CD4-positive, alpha-beta T cell treated with Interleukin-4 for 1 hour (primary cell): ENCODE results near the gene AGPAT3.
"Not testable (repeated sequence)": the region's sequence is repeated elsewhere in the genome, so short reads cannot be mapped to it uniquely, and the experiment has no call there.

Experiments
- DNase-seq, 2 donors: peaks; one replicate each; pipeline ENCODE4 v3.0.0-alpha.2; 2020 to 2022

AGPAT3 gene

DNA sequence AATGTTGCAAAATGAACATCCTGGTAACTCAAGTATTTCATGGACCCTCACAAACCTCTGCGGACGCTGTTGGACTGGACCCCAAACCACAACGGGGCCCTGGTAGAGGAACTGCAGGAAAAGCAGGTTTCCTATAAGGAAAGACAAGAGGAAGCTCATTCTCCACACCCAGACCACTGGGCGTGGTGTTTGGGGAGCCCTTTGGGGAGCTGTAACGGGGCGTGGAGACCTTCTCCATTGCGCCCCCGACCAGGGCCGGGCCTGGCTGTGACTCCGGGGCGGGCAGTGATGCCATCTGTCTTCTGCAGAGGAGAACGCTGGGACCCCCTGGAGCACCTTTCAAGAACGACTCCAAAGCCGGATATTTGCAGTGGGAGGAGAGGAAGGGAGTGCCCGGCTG lies 30.0 kb upstream of the AGPAT3 start:
- DNase-seq = no peak

DNA sequence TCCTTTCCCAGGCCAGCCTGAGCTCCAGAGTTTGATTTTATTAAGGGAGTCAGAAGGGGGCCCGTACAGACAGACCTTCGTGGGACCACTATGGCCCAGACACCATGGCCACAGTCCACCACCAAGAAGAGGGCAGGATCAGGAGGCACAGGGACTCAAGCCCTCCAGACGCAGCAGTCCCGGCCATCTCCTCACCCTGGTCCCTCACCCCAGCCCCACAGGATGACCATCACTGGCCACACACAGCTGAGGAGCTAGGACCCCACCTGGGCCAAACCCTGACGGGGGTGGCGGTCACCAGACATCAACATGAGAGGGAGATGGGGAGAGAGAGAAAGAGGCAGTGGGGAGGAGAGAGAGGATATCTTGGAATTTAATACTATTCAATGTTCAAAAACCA lies 29.2 kb upstream of the AGPAT3 start:
- DNase-seq = no peak

DNA sequence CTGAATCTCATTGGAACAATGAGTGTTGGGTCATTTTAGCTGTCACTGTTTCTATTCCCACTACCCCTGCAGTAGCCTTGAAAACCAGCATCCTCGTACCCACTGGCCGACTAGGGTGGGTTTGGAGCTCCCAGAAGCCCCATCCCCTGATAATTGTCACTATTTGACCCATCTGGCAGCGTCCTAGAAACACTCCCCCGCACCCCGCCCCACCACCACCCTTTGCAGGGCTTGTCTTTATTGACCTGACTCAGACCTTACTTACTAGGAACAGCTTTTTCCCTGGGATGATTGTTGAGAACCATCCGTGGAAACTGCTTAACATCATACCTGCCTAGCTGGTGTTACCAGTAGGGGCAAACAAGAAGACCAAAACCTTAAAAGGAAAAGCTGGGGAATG lies 28.4 kb upstream of the AGPAT3 start:
- DNase-seq = no peak

DNA sequence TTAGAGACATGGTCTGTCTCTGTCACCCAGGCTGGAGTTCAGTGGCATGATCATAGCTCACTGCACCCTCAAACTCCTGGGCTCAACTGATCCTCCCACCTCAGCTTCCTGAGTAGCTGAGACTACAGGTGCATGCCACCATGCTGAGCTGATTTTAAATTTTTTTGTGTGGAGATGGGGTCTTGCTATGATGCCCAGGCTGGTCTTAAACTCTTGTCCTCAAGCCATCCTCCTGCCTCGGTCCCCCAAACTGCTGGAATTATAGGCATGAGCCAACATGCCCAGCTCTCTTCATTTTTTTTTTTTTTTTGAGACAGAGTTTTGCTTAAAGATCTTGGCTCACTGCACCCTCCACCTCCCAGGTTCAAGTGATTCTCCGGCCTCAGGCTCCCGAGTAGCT lies 24.8 kb upstream of the AGPAT3 start:
- no peak for DNase-seq

DNA sequence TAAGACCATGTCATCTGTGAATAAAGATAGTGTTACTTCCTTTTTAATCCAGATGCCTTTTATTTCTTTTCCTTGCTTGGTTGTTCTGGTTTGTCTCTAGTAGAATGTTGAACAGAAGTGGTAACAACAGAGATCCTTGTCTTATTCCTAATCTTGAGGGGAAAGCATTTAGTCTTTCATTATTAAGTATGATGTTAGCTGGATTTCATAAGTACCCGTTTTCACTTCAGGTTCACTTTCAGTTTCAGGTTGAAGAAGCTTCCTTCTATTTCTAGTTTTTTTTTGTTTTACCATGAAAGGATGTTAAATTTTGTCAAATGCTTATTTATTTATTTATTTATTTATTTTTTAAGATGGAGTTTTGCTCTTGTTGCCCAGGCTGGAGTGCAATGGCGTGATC lies 22.3 kb upstream of the AGPAT3 start:
- peak in 1 of 2 donors; percentile 8 for DNase-seq

DNA sequence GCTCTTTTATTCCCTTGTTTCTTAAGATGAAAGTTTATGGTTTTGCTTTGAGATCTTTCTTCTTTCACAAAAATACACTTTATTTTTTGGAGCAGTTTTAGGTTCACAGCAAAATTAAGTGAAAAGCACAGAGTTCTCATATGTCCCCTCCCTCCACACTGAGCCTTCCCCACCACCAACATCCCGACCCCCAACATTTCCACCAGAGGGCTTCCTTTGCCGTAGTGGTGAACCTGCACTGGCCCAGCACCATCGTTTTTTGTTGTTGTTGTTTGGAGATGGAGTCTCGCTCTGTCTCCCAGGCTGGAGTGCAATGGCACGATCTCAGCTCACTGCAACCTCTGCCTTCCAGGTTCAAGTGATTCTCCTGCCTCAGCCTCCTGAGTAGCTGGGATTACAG lies 20.1 kb upstream of the AGPAT3 start:
- not testable (repeated sequence) for DNase-seq

DNA sequence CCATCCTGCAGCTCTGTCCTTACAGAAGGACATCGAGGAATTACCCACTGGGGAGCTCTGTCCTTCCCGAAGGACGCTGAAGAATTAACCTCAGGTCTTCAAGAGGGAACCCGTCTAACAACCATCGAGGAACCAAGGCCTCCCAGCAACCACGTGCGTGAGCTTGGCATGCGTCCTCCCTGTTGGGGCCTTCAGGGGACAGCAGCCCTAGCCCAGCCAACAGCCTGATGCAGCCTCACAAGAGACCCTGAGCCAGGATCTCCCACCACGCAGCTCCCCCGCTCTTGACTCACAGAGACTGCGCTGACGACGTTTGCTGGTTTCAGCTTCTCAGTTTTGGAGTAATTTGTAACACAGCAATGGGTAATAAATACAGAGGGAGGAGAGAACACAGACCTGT lies 19.6 kb upstream of the AGPAT3 start:
- DNase-seq = no peak

DNA sequence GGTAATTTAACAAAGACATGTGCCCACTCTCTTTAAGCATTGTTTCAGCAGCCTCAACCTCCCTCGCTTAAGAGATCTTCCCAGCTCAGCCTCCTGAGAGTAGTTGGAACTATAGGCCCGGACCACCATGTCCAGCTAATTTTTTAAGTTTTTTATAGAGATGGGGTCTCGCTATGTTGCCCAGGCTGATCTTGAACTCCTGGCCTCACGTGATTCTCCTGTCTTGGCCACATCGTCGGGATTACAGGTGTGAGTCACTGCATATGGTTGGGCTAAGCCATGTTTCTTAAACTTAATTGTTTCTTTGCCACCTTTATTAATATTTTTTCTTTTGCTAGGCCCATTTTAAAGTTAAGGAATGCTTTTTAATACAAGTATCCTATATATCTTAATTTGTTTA lies 18.6 kb upstream of the AGPAT3 start:
- DNase-seq = no peak

DNA sequence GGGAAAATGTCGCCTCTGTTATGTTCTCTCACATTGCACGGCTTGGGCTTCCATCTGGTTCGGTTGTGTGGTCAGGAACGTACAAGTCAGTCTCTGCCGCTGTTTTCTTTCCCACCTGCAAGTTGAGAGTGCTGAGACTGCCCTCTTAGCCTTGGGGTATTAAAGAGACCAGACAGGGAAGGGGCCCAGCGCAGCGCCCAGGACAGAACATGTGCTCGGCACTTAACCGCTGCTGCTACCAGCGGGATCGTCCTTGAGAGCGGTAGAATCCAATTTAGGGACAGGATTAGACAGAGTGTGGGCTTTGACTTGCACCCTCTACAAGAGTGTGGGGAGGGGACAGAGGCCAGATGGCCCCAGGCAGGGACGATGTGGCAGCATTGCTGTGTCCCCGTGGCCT lies 17.7 kb upstream of the AGPAT3 start:
- DNase-seq = no peak

DNA sequence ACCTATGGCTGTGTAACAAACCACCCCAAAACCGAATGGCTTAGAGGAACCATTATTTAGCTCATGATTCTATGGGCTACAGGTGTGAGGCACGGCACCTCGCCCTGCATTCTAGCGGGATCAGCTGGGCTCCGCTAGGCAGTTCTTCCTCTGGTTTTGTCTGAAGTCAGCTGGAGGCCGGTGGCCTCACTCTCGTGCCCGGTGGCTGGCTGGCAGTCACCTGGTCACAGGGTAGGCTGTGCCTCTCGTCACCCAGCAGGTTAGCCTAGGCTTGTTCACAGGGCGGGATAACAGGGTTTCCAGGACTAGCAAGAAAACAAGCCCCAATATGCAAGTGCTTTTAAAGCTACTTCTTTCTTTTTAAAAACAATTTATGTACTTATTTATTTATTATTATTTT lies 16.3 kb upstream of the AGPAT3 start:
- no peak for DNase-seq

DNA sequence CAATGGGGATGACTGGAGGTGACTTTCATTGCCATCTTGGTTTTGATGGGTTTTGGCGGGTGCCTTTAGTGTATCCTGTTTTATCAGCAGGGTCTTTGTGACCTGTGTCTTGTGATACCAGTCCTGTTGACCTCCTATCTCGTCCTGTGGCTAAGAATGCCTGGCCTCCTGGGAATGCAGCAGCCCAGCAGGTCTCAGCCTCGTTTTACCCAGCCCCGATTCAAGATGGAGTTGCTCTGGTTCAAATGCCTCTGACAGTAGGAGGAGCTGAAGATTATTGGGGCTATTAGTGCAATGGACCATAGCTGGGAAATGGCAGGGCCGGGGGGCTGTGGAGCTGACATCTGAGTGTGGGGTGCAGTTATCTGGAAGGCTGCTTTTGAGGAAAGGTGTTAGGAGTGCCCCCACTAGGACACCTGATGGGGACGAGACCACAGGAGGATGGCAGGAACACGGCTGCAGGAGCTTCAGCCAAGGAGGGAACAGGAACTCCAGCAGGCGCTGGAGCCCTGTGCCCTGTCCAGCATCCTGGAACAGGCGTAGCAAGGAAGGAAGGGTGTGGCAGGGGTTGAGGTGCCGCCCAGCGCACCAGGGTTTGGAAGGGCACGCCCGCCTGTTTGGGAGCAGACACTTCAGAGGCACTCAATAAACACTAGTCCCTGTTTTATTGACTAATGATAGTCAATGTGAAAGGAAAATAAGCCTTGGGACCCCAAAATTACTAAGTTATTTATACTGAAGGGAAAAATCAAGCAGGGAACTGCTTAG lies 15.3 kb upstream of the AGPAT3 start:
- no peak for DNase-seq

DNA sequence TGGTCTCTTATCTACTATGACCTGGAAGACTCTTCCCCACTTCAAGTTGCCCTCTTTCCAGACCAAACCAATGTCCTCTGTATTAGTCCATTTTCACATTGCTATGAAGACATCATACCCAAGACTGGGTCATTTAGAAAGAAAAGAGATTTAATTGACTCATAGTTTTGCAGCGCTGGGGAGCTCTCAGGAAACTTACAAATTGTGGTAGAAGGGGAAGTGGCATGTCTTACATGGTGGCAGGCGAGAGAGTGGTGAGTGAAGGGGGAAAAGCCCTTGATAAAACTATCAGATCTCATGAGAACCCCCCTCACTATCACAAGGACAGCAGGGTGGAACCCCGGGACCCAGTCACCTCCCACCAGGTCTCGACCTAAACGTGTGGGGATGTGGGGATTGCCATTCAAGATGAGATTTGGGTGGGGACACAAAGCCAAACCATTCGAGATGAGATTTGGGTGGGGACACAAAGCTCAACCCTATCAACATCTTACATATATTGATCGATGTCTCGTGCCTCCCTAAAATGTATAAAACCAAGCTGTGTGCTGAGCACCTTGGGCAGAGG lies 14.2 kb upstream of the AGPAT3 start:
- DNase-seq = no peak

DNA sequence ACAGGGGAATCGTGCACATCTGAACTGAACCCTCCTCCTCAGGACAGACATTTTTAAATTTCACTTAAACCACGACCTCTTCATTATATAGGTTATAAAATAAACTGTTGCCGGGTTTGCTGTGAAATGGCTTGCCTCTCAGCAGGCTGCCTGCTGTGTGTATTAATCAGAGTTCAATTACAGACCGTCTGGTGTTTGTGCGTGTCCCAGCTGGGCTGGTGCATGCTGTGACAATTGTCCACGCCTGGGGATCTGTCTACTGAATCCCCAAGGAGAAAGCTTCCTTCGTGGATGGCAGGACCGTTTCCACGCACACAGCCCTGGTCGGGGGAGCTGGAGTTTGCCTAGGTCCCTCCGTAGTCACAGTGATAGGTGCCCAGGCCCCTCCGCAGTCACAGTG lies 13.4 kb upstream of the AGPAT3 start:
- DNase-seq = no peak

DNA sequence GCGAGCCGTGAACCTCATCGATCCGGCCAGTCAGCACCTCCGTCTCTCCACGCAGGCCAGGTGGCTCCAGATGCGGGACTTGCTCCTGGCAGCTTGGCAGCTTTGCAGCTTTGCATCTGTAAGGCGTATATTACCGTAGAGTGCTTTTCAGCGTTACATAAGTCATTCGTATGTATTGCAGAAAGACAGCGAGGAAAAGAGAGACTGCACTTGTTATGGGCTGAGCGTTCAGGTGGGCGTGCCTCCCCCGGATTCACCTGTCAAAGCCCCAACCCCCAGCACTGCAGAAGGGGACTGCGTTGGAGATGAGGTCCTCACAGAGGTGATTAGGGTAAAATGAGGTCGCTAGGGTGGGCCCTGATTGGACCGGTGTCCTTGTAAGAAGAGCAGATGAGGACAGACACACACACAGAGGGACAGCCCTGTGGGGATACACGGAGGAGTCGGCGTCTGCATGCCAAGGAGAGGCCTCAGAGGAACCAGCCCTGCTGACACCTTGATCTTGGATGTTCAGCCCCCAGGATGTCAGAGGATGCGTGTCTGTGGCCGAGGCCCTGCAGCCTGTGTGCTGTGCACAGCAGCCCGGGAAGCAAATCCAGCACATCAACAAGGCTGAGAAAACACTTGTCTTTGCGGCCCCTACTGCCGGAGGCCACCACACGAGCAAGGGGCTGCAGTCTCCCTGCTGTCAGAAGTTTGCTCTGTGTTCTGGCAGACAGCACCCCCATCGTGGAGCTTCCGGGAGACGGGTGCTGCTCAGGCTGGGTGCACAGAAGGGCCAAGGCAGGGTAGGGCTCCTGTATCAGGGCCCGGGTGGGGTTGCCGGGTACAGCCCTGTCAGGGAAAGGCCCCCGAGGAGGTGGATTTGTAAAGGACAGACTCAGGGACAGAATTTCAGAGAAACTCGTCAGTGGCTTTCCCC lies 10.9 kb upstream of the AGPAT3 start:
- DNase-seq = no peak

DNA sequence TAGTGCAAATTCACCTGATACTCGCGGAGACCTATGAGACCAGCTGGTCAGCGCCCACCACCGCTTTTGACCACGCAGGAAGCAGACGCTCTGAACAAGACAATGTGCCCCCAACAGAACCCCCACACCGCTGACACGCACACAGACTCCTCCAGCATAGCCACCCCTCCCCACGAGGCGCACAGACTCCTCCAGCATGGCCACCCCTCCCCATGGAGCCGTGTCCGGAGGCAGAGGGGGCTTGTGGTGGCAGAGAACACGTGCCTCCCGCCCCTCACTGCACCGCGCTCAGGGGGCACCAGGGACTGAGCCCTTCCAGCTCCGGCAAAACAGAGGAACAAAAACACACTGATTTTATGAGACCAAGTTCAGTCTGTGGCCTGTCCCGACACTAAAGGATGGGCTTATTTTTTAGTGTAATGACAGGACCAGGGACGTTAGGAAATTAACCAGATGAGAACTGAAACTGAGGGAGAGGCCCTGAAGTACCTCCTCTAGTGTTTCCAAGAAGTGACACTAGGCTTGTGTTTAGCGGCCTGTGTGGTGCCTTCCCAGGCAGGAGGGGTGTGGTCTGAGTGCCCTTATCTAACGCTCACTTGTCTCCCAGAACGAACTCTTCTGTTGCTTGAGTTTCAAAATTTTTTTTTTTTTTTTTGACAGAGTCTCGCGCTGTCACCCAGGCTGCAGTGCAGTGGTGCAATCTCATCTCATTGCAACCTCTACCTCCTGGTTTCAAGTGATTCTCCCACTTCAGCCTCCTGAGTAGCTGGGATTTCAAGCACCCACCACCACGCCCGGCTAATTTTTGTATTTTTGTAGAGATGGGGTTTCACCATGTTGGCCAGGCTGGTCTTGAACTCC lies 10.0 kb upstream of the AGPAT3 start:
- peak; percentile 35 to 68 for DNase-seq

DNA sequence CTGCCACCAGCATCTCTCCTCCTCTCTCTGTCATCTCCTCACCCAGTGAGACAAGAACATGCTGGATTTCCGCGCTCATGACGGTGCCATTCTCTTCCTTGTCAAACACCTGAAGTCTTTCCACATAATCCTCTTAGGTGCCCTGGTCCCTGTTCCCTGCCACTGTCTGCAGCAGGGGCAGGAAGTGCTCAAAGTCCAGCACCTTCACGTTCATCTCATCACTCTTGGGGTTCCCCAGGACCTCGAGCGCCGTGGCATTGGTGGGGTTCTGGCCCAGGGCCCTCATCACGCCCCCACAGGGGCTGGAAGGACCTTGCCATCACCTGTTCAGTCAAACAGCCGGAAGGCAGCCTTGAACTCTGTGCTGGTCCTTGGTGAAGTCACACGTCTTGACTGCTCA lies 9.1 kb upstream of the AGPAT3 start:
- DNase-seq = no peak

DNA sequence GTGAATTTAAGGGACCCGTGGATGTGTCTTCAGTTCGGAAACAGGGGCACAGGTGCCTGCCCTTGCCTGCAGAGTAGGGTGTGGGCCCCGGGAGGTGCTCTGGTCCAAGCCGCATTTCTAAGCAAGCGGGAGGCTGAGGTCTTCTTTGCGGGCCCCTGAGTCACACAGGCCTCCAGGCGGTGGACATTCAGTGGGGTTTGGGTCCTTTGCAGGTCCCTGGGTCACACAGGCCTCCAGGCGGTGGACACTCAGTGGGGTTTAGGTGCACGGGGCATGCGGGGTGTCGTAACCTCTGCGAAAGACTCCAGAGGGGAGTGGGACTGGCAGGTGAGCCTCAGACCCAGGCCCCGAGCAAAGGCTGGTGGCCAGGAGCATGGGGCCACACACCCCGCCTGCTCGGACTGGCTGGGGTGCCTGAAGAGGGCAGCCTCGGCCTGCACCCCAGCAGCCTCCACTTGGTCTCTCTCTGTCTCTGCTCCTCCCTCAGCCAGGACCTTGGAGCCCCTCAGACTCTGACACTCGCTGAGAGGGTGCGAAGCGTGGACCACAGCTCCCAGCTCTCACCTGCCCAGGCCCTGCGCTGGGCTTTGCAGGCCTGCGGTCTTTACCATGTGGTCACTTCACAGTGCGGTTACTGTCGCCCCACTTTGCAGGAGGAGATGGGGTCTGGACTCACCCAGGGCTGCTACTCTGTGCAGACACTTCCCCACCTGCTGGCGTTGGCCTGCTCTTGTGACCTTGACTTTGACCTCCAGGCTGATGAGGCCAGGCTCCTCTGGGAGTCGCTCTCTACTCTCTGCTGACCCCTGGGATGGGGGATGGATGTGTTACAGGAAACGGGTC lies 6.0 kb upstream of the AGPAT3 start:
- no peak for DNase-seq

DNA sequence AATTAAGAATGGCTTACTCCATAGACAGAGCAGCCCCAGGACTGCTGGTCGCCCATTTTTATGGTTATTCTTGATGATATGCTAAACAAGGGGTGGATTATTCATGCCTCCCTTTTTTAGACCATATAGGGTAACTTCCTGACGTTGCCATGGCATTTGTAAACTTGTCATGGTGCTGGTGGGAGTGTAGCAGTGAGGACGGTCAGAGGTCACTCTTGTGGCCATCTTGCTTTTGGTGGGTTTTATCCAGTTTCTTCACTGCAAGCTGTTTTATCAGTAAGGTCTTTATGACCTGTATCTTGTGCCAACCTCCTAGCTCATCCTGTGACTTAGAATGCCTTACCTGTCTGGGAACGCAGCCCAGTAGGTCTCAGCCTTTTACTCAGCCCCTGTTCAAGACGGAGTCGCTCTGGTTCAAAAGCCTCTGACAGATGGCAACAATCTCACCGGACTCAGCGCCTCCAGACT lies 5.2 kb upstream of the AGPAT3 start:
- DNase-seq = no peak

DNA sequence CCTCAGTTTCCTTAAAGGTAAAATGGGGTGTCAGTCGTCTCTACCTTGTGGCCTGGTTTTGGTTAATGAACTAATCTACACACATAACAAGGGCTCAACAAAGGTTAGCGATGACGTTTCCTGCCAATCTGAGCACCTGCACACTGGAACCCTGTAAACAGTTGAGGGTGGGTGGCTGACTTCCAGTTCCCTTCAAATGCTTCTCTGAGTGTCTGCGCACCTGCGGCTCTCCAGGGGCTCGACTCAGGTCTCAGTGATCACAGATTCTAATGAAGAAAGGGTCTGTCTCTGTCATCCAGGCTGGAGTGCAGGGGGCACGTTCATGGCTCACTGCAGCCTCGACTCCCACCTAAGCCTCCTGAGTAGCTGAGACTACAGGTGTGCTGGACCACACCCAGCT lies 3.3 kb upstream of the AGPAT3 start:
- no peak for DNase-seq

DNA sequence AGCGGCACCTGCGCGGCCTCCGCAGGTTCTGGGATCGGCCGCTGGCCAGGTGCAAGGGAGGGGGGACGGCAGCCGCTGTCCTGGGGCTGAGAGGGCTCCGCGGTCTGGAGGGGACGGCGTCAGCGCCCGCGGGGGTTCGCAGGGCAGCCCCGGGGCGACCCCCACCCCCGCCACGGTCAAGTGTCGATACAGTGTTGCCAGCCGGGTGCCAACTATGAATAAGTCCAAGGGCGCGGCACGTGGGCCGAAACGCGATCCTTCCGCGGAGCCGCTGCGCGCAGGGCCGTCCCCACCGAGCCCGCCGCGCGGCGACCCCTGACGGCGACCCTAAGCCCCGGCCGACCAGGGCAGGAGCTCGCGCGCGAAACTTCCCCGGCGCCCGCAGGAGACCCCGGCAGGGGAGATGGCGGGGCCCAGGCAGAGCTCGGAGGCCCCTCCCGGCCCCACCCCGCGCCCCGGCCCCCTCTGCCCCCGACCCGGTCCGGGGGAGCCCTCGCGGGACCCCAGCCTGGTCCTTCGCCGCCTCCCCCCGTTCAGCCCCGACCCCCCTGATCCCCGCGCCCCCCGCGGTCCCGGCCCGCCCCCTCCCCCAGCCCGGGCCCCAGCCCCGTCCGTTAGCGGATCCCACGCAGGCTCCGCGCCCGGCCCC lies 586 bp upstream of the AGPAT3 start:
- DNase-seq = peak; percentile 21 to 38

DNA sequence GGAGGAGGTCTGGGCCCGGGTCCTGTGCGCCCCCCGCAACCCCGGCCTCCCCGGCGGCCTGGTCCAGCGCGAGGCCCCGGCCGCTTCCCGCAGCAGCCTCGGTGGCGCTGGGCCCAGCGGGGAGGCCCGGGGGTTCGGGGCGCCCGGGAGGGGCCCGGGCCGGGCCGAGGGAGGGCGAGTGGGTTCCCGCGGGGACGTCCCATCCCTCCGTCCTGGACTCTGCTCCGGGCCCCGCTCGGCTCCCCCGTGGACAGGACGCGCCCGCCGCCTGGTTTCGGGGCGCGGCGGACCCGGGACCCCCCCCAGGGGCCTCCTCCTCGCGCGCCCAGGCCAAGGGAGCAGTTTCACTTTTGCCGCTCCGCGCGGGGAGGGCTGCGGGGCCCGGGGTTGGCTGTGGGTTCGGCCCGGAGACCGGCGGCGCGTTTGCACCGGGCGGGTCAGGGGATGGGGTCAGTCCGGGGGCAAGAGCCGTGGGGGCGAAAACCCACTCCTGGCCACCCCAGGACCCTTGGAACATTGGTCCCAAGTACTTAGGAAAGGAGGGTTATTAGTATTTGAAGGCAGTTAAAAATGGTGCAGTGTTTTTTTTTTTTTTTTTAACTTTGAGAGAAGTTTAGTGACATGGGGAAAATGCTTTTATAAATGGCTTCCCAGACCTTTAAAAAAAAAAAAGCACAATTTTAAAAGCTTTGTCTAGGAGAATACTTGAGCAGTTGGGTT lies 677 bp downstream of the AGPAT3 start:
- peak; percentile 35 to 53 for DNase-seq
